ENCODE results near the gene CCT8L2.
"Not testable (repeated sequence)": the region's sequence is repeated elsewhere in the genome, so short reads cannot be mapped to it uniquely, and the experiment has no call there.

- not testable (repeated sequence) for TF ChIP-seq CTCF (IDR thresholded peaks at IDR 0.05; ENCODE audit: borderline replicate concordance, extremely low read depth, low read length, poor library complexity, severe bottlenecking); EZH2 (IDR thresholded peaks at IDR 0.05; ENCODE audit: borderline replicate concordance, low read depth, low read length, severe bottlenecking)
These were observed 8.2 kb upstream of the CCT8L2 start for GRCh38 chr22:16600644-16601436.

Measured in DND-41 (cell line).